HepG2 (cell line): ENCODE data around the gene TCF7L2. TPM values are rescaled to one million over a fixed set of nuclear protein-coding genes. Genes with fewer than 3 reads are reported as not detected.

Source experiments
- ATAC-seq: fragments of 200-7000 bp; cut with Tn5 transposase; 3 replicates; pipeline ENCODE4 v1.9.1; 2020; ENCODE audit warnings: mild to moderate bottlenecking, moderate library complexity
- BruUV-seq: library from RNA; stranded (reverse); fragments of 400-500 nt; replicated peaks from 2 replicates; lab custom pipeline; 2021; lab: Mats Ljungman, UMichigan
- CTCF ChIA-PET: fragments of 300-600 bp; formaldehyde crosslinking; extraction: SDS; loops from one replicate; lab custom pipeline; 2021; ENCODE audit warnings: low total read pairs, inconsistent platforms, low intra/inter-chr PET ratio; lab: Yijun Ruan, JAX
- POLR2A ChIA-PET: fragments of 350-600 bp; sonication (Branson Sonifier 250); formaldehyde crosslinking; loops from one replicate; lab custom pipeline; 2020; ENCODE audit warnings: antibody characterized with exemption, inconsistent platforms; lab: Yijun Ruan, JAX
- DNase-seq: peaks from one replicate; pipeline ENCODE4 v3.0.0-alpha.2; 2015; ENCODE audit warnings: low spot score
- FAIRE-seq: peaks from 3 replicates; lab custom pipeline; 2011; peaks lifted over from hg19 to GRCh38; lab: Jason Lieb, UNC
- H2AFZ ChIP-seq: one replicate; pipeline ENCODE4 v1.6.1; 2011; ENCODE audit warnings: low read length, inconsistent platforms
- H3K27ac ChIP-seq: fragments of 300-600 bp; 3 replicates; pipeline ENCODE4 v1.8.0; 2011; ENCODE audit warnings: mixed run types, mild to moderate bottlenecking, mixed read lengths, low read length, inconsistent platforms; ENCODE audit not compliant: insufficient read depth; ENCODE audit errors: extremely low read length
- H3K27me3 ChIP-seq, 2 experiments: fragments of 200-600 bp in 1 of 2; 2 replicates in 1 of 2; 3 replicates in 1 of 2; pipeline versions ENCODE4 v1.6.0 to v1.8.0; 2011; ENCODE audit warnings: low read length in 2 of 2, mild to moderate bottlenecking in 2 of 2, moderate library complexity in 2 of 2, inconsistent platforms in 1 of 2; ENCODE audit not compliant: insufficient read depth in 2 of 2, control insufficient read depth in 1 of 2
- H3K36me3 ChIP-seq, 2 experiments: fragments of 200-600 bp in 1 of 2; replicated peaks in 1 of 2; 2 replicates in 1 of 2; 3 replicates in 1 of 2; pipeline versions ENCODE4 v1.5.1 to v1.8.0; 2011; ENCODE audit warnings: low read length in 2 of 2, inconsistent platforms in 1 of 2; ENCODE audit not compliant: insufficient read depth in 2 of 2, control insufficient read depth in 1 of 2
- H3K4me1 ChIP-seq: 2 replicates; pipeline ENCODE4 v1.5.1; 2012; ENCODE audit warnings: low read length, inconsistent platforms; ENCODE audit not compliant: insufficient read depth
- H3K4me2 ChIP-seq: 2 replicates; pipeline ENCODE4 v1.6.0; 2011; ENCODE audit warnings: low read depth, low read length, inconsistent platforms
- H3K4me3 ChIP-seq, 3 experiments: fragments of 200-600 bp in 1 of 3; sonication (generic), shearing (Covaris generic) in 1 of 3; replicated peaks in 1 of 3; 2 replicates each; pipeline ENCODE4 v1.5.1; 2011 to 2016; ENCODE audit warnings: low read length in 3 of 3, inconsistent platforms in 2 of 3, low read depth in 2 of 3, mild to moderate bottlenecking in 2 of 3, control low read depth in 1 of 3, mixed read lengths in 1 of 3; ENCODE audit not compliant: insufficient read depth in 1 of 3
- H3K79me2 ChIP-seq: one replicate; pipeline ENCODE4 v1.6.1; 2011; ENCODE audit warnings: low read length, inconsistent platforms; ENCODE audit not compliant: insufficient read depth
- H3K9ac ChIP-seq: 2 replicates; pipeline ENCODE4 v1.6.0; 2011; ENCODE audit warnings: mild to moderate bottlenecking, low read depth, low read length, inconsistent platforms; ENCODE audit not compliant: insufficient read depth
- H3K9me3 ChIP-seq: 2 replicates; pipeline ENCODE4 v1.5.1; 2012; ENCODE audit warnings: mild to moderate bottlenecking, low read length
- H4K20me1 ChIP-seq: 2 replicates; pipeline ENCODE4 v1.6.0; 2011; ENCODE audit warnings: inconsistent platforms, mild to moderate bottlenecking, low read length, moderate library complexity; ENCODE audit not compliant: insufficient read depth
- FOXO1 ChIP-seq: sonication (generic); formaldehyde crosslinking; IDR thresholded peaks from 2 replicates; pipeline ENCODE4 v1.4.0; 2020; ENCODE audit warnings: missing genetic modification reagents
- GLI4 ChIP-seq: sonication (generic); formaldehyde crosslinking; IDR thresholded peaks from 2 replicates; pipeline ENCODE4 v1.5.1; 2020; ENCODE audit warnings: missing genetic modification reagents, mild to moderate bottlenecking, moderate library complexity, borderline replicate concordance
- HNRNPLL ChIP-seq: fragments of 200-400 bp; formaldehyde crosslinking; IDR thresholded peaks from 2 replicates; pipeline ENCODE4 v1.6.1; 2017; ENCODE audit warnings: mild to moderate bottlenecking, low read depth, low read length; ENCODE audit not compliant: poor library complexity, severe bottlenecking
- KDM1A ChIP-seq: IDR thresholded peaks from 2 replicates; pipeline ENCODE4 v1.6.1; 2016; ENCODE audit warnings: missing compliant biosample characterization
- KDM5B ChIP-seq: sonication (generic); formaldehyde crosslinking; IDR thresholded peaks from 2 replicates; pipeline ENCODE4 v1.4.0; 2020; ENCODE audit warnings: missing genetic modification reagents, mild to moderate bottlenecking, borderline replicate concordance
- PRPF4 ChIP-seq: fragments of 200-400 bp; formaldehyde crosslinking; IDR thresholded peaks from 2 replicates; pipeline ENCODE4 v1.6.1; 2016; ENCODE audit warnings: low read length, low read depth; ENCODE audit not compliant: poor library complexity, severe bottlenecking
- TCF7 ChIP-seq: sonication (generic); IDR thresholded peaks from 2 replicates; pipeline ENCODE4 v1.6.1; 2016; ENCODE audit warnings: antibody characterized with exemption, low read depth
- ZNF564 ChIP-seq: sonication (generic); formaldehyde crosslinking; IDR thresholded peaks from 2 replicates; pipeline ENCODE4 v1.8.1; 2023; ENCODE audit warnings: mild to moderate bottlenecking, missing genetic modification reagents
- ZNF629 ChIP-seq: sonication (generic); formaldehyde crosslinking; conservative IDR thresholded peaks from 2 replicates; pipeline ENCODE4 v1.5.0; 2020; ENCODE audit warnings: missing genetic modification reagents
- ZNF660 ChIP-seq: sonication (generic); formaldehyde crosslinking; IDR thresholded peaks from 2 replicates; pipeline ENCODE4 v1.5.1; 2020; ENCODE audit warnings: mild to moderate bottlenecking, low read depth, missing genetic modification reagents, borderline replicate concordance
- WGBS: methylation state at CpG from one replicate; pipeline ENCODE4 v1.1.6; 2017; ENCODE audit warnings: low lambda C conversion rate; 5-methylcytosine and 5-hydroxymethylcytosine counted together
- in situ Hi-C: cut with HindIII; loops from 2 replicates; pipeline ENCODE4 v1.10.0; 2017; ENCODE audit warnings: low pct_unique_long_range_greater_than_20kb; ENCODE audit not compliant: extremely low pct_ligation_motif_present
- intact Hi-C: fragments of 100-400 bp; cut with micrococcal nuclease; formaldehyde crosslinking; loops from one replicate; pipeline ENCODE4 v1.10.0; 2022; ENCODE audit not compliant: unreplicated experiment
- polyA plus RNA-seq, 8 experiments: library from polyadenylated mRNA; depleted of rRNA in 3 of 8; stranded (reverse) in 7 of 8; unstranded in 1 of 8; fragments of >200 nt; fragmentation: Illumina TruSeq in 4 of 8; extraction: Trizol in 4 of 8; gene quantifications; 2 replicates each; pipeline versions ENCODE4 v1.2.1 to v1.2.3, GENCODE V29; 2011 to 2016; ENCODE audit warnings: low read depth in 4 of 8, missing spikeins in 1 of 8, mixed read lengths in 1 of 8; ENCODE audit not compliant: insufficient read depth in 1 of 8
- total RNA-seq, 5 experiments: library from RNA; depleted of rRNA; stranded (reverse); fragments of >200 nt; fragmentation: Illumina TruSeq; extraction: Trizol; gene quantifications; 2 replicates each; pipeline ENCODE4 v1.2.3, GENCODE V29; 2016; ENCODE audit warnings: low read depth in 1 of 5
- TF ChIP-seq, protein P1 (sequence below): IDR thresholded peaks from 2 replicates; pipeline ENCODE4 v1.6.1; 2016

Gene TCF7L2
- total and polyA plus RNA-seq, 2 of the 13 experiments (the other 11 are each of a cell fraction or from before 2014, with no cell fraction given) = 3.9 to 13.7 TPM

- TF ChIP-seq, protein P1, sequence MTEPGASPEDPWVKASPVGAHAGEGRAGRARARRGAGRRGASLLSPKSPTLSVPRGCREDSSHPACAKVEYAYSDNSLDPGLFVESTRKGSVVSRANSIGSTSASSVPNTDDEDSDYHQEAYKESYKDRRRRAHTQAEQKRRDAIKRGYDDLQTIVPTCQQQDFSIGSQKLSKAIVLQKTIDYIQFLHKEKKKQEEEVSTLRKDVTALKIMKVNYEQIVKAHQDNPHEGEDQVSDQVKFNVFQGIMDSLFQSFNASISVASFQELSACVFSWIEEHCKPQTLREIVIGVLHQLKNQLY (CRISPR knock-in tag) = peak; percentile 33; the same call in 1 of the 2 replicates
- no peak for TF ChIP-seq ZNF564 (CRISPR knock-in tag)
- no peak for TF ChIP-seq PRPF4
- no peak for TF ChIP-seq HNRNPLL
- TF ChIP-seq KDM5B = no peak; the same call in 1 of the 2 replicates
- TF ChIP-seq TCF7 = peak; percentile 59
Observed at GRCh38 chr10:113087165-113088029, 137.3 kb downstream of the TCF7L2 start (continued).

DNA sequence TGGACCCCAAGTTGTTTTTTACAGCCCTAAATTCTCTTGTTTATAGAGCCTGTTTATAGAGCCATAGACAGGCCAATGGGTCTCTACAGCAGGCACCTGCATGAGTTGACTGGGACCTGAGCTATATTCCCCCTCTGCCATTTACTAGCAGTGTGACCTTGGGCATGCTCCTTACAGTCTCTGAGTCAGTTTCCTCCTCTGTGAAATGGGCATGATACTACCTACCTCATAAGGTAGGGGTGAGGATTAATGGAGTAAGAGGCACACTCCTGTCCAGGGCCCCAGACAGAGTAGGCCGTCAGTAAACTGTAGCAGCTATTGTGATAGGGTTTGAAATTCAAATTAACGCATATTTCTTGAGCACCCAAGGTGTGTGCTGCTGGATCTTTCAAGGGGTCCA, 138.1 kb downstream of the TCF7L2 start:
- no peak overlapping the region for H3K27ac ChIP-seq
- intact Hi-C loops = no loop called here
- CTCF ChIA-PET = no interaction called here
- H2AFZ ChIP-seq = no peak overlapping the region
- in situ Hi-C loops = no loop called here
- H3K79me2 ChIP-seq = peaks cover 17% of the 10 kb centered on the region
- H4K20me1 ChIP-seq = peaks cover 62% of the 10 kb centered on the region
- no TSS peak for BruUV-seq
- no peaks in the 10 kb centered on the region for H3K9me3 ChIP-seq
- H3K4me3 ChIP-seq = no peak overlapping the region
- ATAC-seq (no peak), DNase-seq (no peak), FAIRE-seq (no peak)
- H3K36me3 ChIP-seq = peaks cover 4 to 22% of the 10 kb centered on the region in 2 experiments
- H3K9ac ChIP-seq = no peak overlapping the region
- no peaks in the 10 kb centered on the region for H3K27me3 ChIP-seq
- no peak for TF ChIP-seq GLI4 (CRISPR knock-in tag)
- 0 out of 2 replicates have a peak, but pooled peaks have one; percentile 45 for TF ChIP-seq KDM1A (CRISPR knock-in tag)
- TF ChIP-seq FOXO1 (CRISPR knock-in tag) = no peak
- no peak for TF ChIP-seq ZNF660 (CRISPR knock-in tag)
- peak; percentile 83 for TF ChIP-seq ZNF629 (CRISPR knock-in tag)
- POLR2A ChIA-PET = interaction anchor here (0.6 to 2.4 kb wide), 3 partner anchors 13 to 391 kb away, joined by 3 to 17 read pairs (median 3); no protein-coding TSS in a partner anchor
- H3K4me1 ChIP-seq = peaks cover 72% of the 10 kb centered on the region
- H3K4me2 ChIP-seq = no peak overlapping the region
- 97% methylated on average over 2 of the region's 2 CpGs for WGBS
